OCI-LY1 (cell line): ENCODE results near the gene DEPP1.

Source experiments
- CTCF ChIP-seq: fragments of 200-600 bp; sonication (generic), shearing (Covaris generic); IDR thresholded peaks from 2 replicates; pipeline ENCODE4 v1.5.1; 2017; ENCODE audit warnings: mild to moderate bottlenecking, antibody characterized with exemption, low read length, moderate library complexity, mixed read lengths
- EZH2 ChIP-seq: fragments of 200-600 bp; sonication (generic), shearing (Covaris generic); IDR thresholded peaks from 2 replicates; pipeline ENCODE4 v1.8.0; 2017; ENCODE audit warnings: borderline replicate concordance, mixed run types, mild to moderate bottlenecking, antibody characterized with exemption, low read length, moderate library complexity, mixed read lengths

GRCh38 chr10:44947371-44948152, 31.0 kb downstream of the DEPP1 start:
- no peak for TF ChIP-seq CTCF
- TF ChIP-seq EZH2: no peak
